Breast epithelium (tissue), 3 donors: ENCODE measurements around the gene CCDC24.

Experiments
- POLR2A ChIP-seq: fragments of 450-650 bp; IDR thresholded peaks from one replicate; pipeline ENCODE4 v1.6.1; 2016; ENCODE audit warnings: antibody characterized with exemption, mild to moderate bottlenecking, moderate library complexity
- POLR2AphosphoS5 ChIP-seq, 3 donors: sonication (generic); formaldehyde crosslinking; IDR thresholded peaks; one replicate each; pipeline ENCODE4 v1.6.1; 2017; ENCODE audit warnings: antibody characterized with exemption in 3 of 3
- TF ChIP-seq, protein P1 (sequence below), 3 donors: fragments of 450-650 bp; IDR thresholded peaks; one replicate each; pipeline ENCODE4 v1.5.1; 2016 to 2017; ENCODE audit warnings: antibody characterized with exemption in 3 of 3, mild to moderate bottlenecking in 3 of 3, moderate library complexity in 3 of 3

DNA sequence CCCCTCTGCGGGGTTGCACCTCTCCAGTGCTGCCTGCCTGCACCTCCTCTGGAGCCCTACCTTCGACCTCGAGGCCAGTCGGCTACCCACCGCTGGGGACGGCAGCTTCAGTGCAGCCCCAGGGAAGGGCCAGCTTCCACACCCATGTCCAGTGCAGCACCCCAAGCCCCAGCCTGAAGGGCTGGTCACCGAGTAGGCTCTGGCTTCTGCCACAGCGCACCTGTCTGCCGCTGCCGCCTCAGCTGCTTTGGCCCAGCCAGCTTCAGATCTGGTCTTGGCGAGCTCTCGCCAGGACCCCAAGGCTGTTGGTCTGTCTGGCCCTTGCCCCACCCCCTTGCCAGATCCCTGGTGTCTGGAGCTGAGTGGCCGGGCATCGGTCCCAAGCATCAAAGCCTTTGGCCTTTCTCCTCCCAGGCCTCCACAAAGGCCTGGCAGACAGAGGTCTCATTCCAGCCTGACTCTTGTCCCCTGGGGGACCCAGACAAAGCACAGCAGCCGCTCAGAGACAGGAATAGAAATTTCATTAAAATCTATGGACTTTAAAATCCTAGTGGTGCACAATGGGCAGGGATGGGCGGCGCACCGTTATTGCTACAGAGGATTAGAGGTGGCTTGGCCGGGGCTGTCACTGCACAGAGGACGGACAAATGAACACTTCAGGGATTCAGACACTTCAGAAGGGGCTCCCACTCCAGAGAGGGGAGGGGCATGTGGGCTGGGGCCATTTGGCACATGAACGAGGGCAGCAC lies 4.8 kb downstream of the CCDC24 start:
- TF ChIP-seq, protein P1, sequence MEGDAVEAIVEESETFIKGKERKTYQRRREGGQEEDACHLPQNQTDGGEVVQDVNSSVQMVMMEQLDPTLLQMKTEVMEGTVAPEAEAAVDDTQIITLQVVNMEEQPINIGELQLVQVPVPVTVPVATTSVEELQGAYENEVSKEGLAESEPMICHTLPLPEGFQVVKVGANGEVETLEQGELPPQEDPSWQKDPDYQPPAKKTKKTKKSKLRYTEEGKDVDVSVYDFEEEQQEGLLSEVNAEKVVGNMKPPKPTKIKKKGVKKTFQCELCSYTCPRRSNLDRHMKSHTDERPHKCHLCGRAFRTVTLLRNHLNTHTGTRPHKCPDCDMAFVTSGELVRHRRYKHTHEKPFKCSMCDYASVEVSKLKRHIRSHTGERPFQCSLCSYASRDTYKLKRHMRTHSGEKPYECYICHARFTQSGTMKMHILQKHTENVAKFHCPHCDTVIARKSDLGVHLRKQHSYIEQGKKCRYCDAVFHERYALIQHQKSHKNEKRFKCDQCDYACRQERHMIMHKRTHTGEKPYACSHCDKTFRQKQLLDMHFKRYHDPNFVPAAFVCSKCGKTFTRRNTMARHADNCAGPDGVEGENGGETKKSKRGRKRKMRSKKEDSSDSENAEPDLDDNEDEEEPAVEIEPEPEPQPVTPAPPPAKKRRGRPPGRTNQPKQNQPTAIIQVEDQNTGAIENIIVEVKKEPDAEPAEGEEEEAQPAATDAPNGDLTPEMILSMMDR (IDR thresholded peaks at IDR 0.05) = no peak
- TF ChIP-seq POLR2A (no peak), POLR2AphosphoS5 (IDR thresholded peaks at IDR 0.05) (no peak)
